ENCODE results near the gene SPP1. TPM values are rescaled to one million over a fixed set of nuclear protein-coding genes. Genes with fewer than 3 reads are reported as not detected.

Gene SPP1
- total and polyA plus RNA-seq, 9 of the 15 experiments (the other 6 are each of a cell fraction or from before 2014, with no cell fraction given), result 0.10 to 0.64 TPM; not detected in 7

DNA sequence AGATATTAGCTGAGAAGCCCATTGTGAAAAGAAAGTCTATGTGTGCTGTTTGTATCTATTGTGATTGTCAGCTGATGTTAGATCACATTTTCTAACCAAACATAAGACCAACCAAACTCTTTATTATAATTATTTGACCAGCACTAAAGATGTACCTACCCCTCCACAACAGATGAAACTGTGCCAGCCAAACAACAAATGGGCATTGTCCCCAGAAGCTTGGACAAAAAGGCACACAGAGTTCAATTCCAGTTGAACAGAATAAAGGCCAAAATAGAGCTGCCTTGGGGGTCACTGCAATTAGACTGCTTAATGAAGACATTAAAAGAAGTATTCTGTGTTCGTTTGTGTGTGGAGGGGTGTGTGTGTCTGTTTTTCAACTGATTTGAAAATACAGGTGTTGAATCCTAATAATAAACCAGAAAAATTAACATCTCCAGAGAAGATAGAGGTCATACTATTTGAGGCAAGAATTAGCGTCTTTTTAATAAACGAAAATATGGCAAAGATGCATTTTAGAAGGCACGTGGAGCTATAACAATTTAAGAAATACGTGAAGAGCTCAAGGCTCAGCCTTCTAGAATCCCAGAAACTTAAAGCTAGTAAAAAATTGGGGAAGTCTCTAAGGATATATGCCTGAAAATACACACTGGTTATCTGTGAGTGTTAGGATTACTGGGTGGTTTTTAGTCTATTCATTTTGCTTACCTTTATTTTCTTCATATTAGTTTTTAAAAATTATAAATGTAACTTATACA lies 2.2 kb downstream of the SPP1 start:
- Histone ChIP-seq H3K4me3 (no peak overlapping the region), H3K4me2 (ENCODE audit: insufficient read depth, low read length) (no peak overlapping the region), H3K36me3 (ENCODE audit: control insufficient read depth, insufficient read depth, low read length) (no peaks in the 10 kb centered on the region), H3K9me1 (ENCODE audit: control insufficient read depth, insufficient read depth, low read length) (no peaks in the 10 kb centered on the region), H3K79me2 (ENCODE audit: control insufficient read depth, insufficient read depth, low read length) (no peaks in the 10 kb centered on the region), H3K27me3 (ENCODE audit: control insufficient read depth in 2 of 2, insufficient read depth in 2 of 2, low read length in 2 of 2) (peaks cover 2 to 4% of the 10 kb centered on the region in 2 experiments; a peak in 2 of 5 replicates), H4K20me1 (replicated peaks; ENCODE audit: control insufficient read depth, insufficient read depth, low read length) (no peaks in the 10 kb centered on the region), H3K4me1 (replicated peaks in 1 of 2; ENCODE audit: control insufficient read depth in 2 of 2, insufficient read depth in 2 of 2, low read length in 2 of 2) (no peaks in the 10 kb centered on the region), H3K9ac (ENCODE audit: insufficient read depth in 1 of 2, low read depth in 2 of 2, low read length in 2 of 2) (no peak overlapping the region), H3K9me3 (replicated peaks; ENCODE audit: control insufficient read depth, insufficient read depth, low read depth, low read length) (no peaks in the 10 kb centered on the region), H2AFZ (ENCODE audit: low read depth, low read length) (no peak overlapping the region), H3K27ac (ENCODE audit: extremely low read depth, low read depth, low read length) (no peak overlapping the region)
- WGBS (ENCODE audit: insufficient coverage, low coverage, missing lambda C conversion rate), result 2% methylated on average over 5 of the region's 5 CpGs
- no TSS peak for BruUV-seq (replicated peaks)
- DNase-seq (ENCODE audit: extremely low read depth in 1 of 4, low spot score in 3 of 4) (no peak), ATAC-seq (no peak), FAIRE-seq (no peak)
- intact Hi-C loops (cut with micrococcal nuclease), result no loop called here
- TF ChIP-seq DPF2 (IDR thresholded peaks at IDR 0.05), result no peak
- TF ChIP-seq NFYB (IDR thresholded peaks at IDR 0.05; ENCODE audit: extremely low read depth, insufficient read length), result no peak
- peak; percentile 73 for TF ChIP-seq CBX8 (IDR thresholded peaks at IDR 0.05; ENCODE audit: borderline replicate concordance, extremely low read depth, low read depth, low read length, poor library complexity, severe bottlenecking)
- TF ChIP-seq SMARCE1 (IDR thresholded peaks at IDR 0.05), result no peak
- no peak for TF ChIP-seq NFE2L1 (tag; IDR thresholded peaks at IDR 0.05; ENCODE audit: borderline replicate concordance, low read depth)
- TF ChIP-seq RNF2 (IDR thresholded peaks at IDR 0.05), result 0 out of 2 replicates have a peak, but pooled peaks have one; percentile 16
- in situ Hi-C loops (cut with MboI), result loop anchor here (10.0 kb wide), 1 partner anchor 123 kb away; no protein-coding TSS in a partner anchor
- ChIA-PET POLR2A (no interaction called here), CTCF (ENCODE audit: low intra/inter-chr PET ratio) (interaction anchor here (0.6 kb wide), 1 partner anchor 125 kb away, joined by 4 read pairs; no protein-coding TSS in a partner anchor)

Data from K562 (cell line).